Tibial nerve (tissue), 4 donors: ENCODE results near the gene ABR. TPM values are rescaled to one million over a fixed set of nuclear protein-coding genes. Genes with fewer than 3 reads are reported as not detected.

Experiments
- DNase-seq, 2 donors: peaks; one replicate each; pipeline ENCODE4 v3.0.0-alpha.2; 2019; ENCODE audit warnings: low spot score in 2 of 2
- H3K27ac ChIP-seq, 4 donors: fragments of 200-600 bp; sonication (generic) in 3 of 4; one replicate each; pipeline ENCODE4 v1.5.1; 2017 to 2019; ENCODE audit warnings: mild to moderate bottlenecking in 1 of 4
- H3K27me3 ChIP-seq, 2 donors: fragments of 200-600 bp; sonication (generic) in 1 of 2; one replicate each; pipeline versions ENCODE4 v1.5.1 to v1.6.0; 2017 to 2019
- H3K36me3 ChIP-seq, 3 donors: fragments of 200-600 bp; sonication (generic); one replicate each; pipeline ENCODE4 v1.5.1; 2018 to 2019
- H3K4me1 ChIP-seq, 4 donors: fragments of 200-600 bp; sonication (generic) in 3 of 4; one replicate each; pipeline ENCODE4 v1.5.1; 2017 to 2019
- H3K4me3 ChIP-seq, 4 donors: fragments of 200-600 bp; sonication (generic) in 3 of 4; one replicate each; pipeline ENCODE4 v1.5.1; 2017 to 2019; ENCODE audit warnings: mild to moderate bottlenecking in 1 of 4, moderate library complexity in 1 of 4
- H3K9me3 ChIP-seq, 4 donors: fragments of 200-600 bp; sonication (generic) in 3 of 4; one replicate each; pipeline ENCODE4 v1.5.1; 2017 to 2019
- CTCF ChIP-seq, 5 experiments: fragments of 200-600 bp in 3 of 5; fragments of 450-650 bp in 2 of 5; sonication (generic) in 3 of 5; IDR thresholded peaks; one replicate each; pipeline ENCODE4 v1.5.1; 2016 to 2019; ENCODE audit warnings: antibody characterized with exemption in 5 of 5, mild to moderate bottlenecking in 3 of 5, moderate library complexity in 2 of 5
- EP300 ChIP-seq, 2 donors: sonication (generic); formaldehyde crosslinking; IDR thresholded peaks; one replicate each; pipeline ENCODE4 v1.6.1; 2017; ENCODE audit warnings: antibody characterized with exemption in 2 of 2, mild to moderate bottlenecking in 1 of 2
- POLR2A ChIP-seq, 2 donors: fragments of 450-650 bp; IDR thresholded peaks; one replicate each; pipeline ENCODE4 v1.6.1; 2017; ENCODE audit warnings: antibody characterized with exemption in 2 of 2, mild to moderate bottlenecking in 2 of 2, moderate library complexity in 2 of 2
- WGBS, 2 donors: methylation state at CpG; one replicate each; pipeline ENCODE4 v1.1.5; 2018; 5-methylcytosine and 5-hydroxymethylcytosine counted together
- total RNA-seq, 4 donors: library from RNA; depleted of rRNA; stranded (reverse); fragments of >200 nt; gene quantifications; one replicate each; pipeline ENCODE4 v1.1.0, GENCODE V29; 2016

Gene ABR
- total RNA-seq, 4 donors from 2014 or later: 88.8 to 193 (median 133) TPM

GRCh38 chr17:1030684-1031532 is 148.9 kb downstream of the ABR start:
- Histone ChIP-seq H3K4me1 (peaks cover 0 to 50% (median 5%) of the 10 kb centered on the region in 4 donors), H3K27me3 (no peaks in the 10 kb centered on the region), H3K4me3 (peak overlapping the region; percentile 21 to 57 (median 23)), H3K36me3 (peaks cover 0 to 13% (median 0%) of the 10 kb centered on the region in 3 donors), H3K27ac (peak overlapping the region in 3 of 4 donors; percentile 30 to 80 (median 36)), H3K9me3 (no peaks in the 10 kb centered on the region)
- no peak for TF ChIP-seq EP300 (IDR thresholded peaks at IDR 0.05)
- DNase-seq: peak; percentile 44
- 40 to 44% methylated on average over 2 to 29 of the region's 45 CpGs for WGBS, 2 donors

GRCh38 chr17:1029922-1030644 is 149.7 kb downstream of the ABR start:
- peak overlapping the region in 1 of 4 donors; percentile 57 for H3K4me3 ChIP-seq

GRCh38 chr17:1029196-1029921 is 150.4 kb downstream of the ABR start:
- DNase-seq: peak in 1 of 2 donors; percentile 62
- H3K4me3 ChIP-seq: no peak overlapping the region
- TF ChIP-seq POLR2A (IDR thresholded peaks at IDR 0.05) (no peak), EP300 (IDR thresholded peaks at IDR 0.05) (peak in 1 of 2 donors; percentile 42), CTCF (IDR thresholded peaks at IDR 0.05) (no peak)
- no peaks in the 10 kb centered on the region for H3K9me3 ChIP-seq
- 76 to 79% methylated on average over 30 of the region's 30 CpGs for WGBS, 2 donors
- H3K27ac ChIP-seq: peak overlapping the region; percentile 13 to 80 (median 47)
- H3K27me3 ChIP-seq: no peaks in the 10 kb centered on the region
- H3K4me1 ChIP-seq: peaks cover 0 to 46% (median 5%) of the 10 kb centered on the region in 4 donors
- peaks cover 0 to 14% (median 0%) of the 10 kb centered on the region in 3 donors for H3K36me3 ChIP-seq

More at GRCh38 chr17:1029922-1030644, 149.7 kb downstream of the ABR start:
- no peak for DNase-seq
- Histone ChIP-seq H3K27me3 (no peaks in the 10 kb centered on the region), H3K4me1 (peaks cover 0 to 46% (median 5%) of the 10 kb centered on the region in 4 donors), H3K27ac (peak overlapping the region in 1 of 4 donors; percentile 80), H3K36me3 (peaks cover 0 to 13% (median 0%) of the 10 kb centered on the region in 3 donors), H3K9me3 (no peaks in the 10 kb centered on the region)
- 73 to 81% methylated on average over 19 of the region's 20 CpGs for WGBS, 2 donors
- no peak for TF ChIP-seq CTCF (IDR thresholded peaks at IDR 0.05)
- TF ChIP-seq POLR2A (IDR thresholded peaks at IDR 0.05): no peak
- no peak for TF ChIP-seq EP300 (IDR thresholded peaks at IDR 0.05)

- peaks cover 0 to 43% (median 5%) of the 10 kb centered on the region in 4 donors for H3K4me1 ChIP-seq
- H3K4me3 ChIP-seq: no peak overlapping the region
- H3K9me3 ChIP-seq: no peaks in the 10 kb centered on the region
- H3K27me3 ChIP-seq: no peaks in the 10 kb centered on the region
- H3K36me3 ChIP-seq: peaks cover 0 to 30% (median 0%) of the 10 kb centered on the region in 3 donors
- no peak overlapping the region for H3K27ac ChIP-seq
- no peak for DNase-seq
- TF ChIP-seq CTCF (IDR thresholded peaks at IDR 0.05): no peak
- TF ChIP-seq EP300 (IDR thresholded peaks at IDR 0.05): no peak
- no peak for TF ChIP-seq POLR2A (IDR thresholded peaks at IDR 0.05)
- WGBS, 2 donors: 79 to 88% methylated on average over 8 to 9 of the region's 9 CpGs
Measured at GRCh38 chr17:1027044-1027443, 152.7 kb downstream of the ABR start.

GRCh38 chr17:1026599-1026975 is 153.2 kb downstream of the ABR start:
- WGBS, 2 donors: 87% methylated on average over 10 of the region's 10 CpGs; no CpG with 5 or more reads in 1 of the 2 donors
- Histone ChIP-seq H3K27me3 (no peaks in the 10 kb centered on the region), H3K36me3 (peaks cover 0 to 30% (median 0%) of the 10 kb centered on the region in 3 donors), H3K4me1 (peaks cover 0 to 39% (median 5%) of the 10 kb centered on the region in 4 donors), H3K9me3 (no peaks in the 10 kb centered on the region), H3K4me3 (no peak overlapping the region), H3K27ac (no peak overlapping the region)
- TF ChIP-seq CTCF (IDR thresholded peaks at IDR 0.05) (no peak), POLR2A (IDR thresholded peaks at IDR 0.05) (no peak), EP300 (IDR thresholded peaks at IDR 0.05) (no peak)
- no peak for DNase-seq
